ENCODE measurements around the gene SPTB. TPM values are rescaled to one million over a fixed set of nuclear protein-coding genes. Genes with fewer than 3 reads are reported as not detected.
A peak's percentile ranks its signal among the peaks of the same experiment; 100 is the strongest.

The SPTB gene
- total and polyA plus RNA-seq, 8 donors: 2.2 to 4.7 (median 3.3) TPM

- TF ChIP-seq, protein P1, sequence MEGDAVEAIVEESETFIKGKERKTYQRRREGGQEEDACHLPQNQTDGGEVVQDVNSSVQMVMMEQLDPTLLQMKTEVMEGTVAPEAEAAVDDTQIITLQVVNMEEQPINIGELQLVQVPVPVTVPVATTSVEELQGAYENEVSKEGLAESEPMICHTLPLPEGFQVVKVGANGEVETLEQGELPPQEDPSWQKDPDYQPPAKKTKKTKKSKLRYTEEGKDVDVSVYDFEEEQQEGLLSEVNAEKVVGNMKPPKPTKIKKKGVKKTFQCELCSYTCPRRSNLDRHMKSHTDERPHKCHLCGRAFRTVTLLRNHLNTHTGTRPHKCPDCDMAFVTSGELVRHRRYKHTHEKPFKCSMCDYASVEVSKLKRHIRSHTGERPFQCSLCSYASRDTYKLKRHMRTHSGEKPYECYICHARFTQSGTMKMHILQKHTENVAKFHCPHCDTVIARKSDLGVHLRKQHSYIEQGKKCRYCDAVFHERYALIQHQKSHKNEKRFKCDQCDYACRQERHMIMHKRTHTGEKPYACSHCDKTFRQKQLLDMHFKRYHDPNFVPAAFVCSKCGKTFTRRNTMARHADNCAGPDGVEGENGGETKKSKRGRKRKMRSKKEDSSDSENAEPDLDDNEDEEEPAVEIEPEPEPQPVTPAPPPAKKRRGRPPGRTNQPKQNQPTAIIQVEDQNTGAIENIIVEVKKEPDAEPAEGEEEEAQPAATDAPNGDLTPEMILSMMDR (IDR thresholded peaks at IDR 0.05): no peak
- H3K4me3 ChIP-seq: no peak overlapping the region
- ATAC-seq (peak; percentile 95), DNase-seq (peak in 2 of 4 donors; percentile 46 to 78)
- no peak overlapping the region for H3K27ac ChIP-seq
- H3K9me3 ChIP-seq: no peaks in the 10 kb centered on the region
- H3K27me3 ChIP-seq: peaks cover 0 to 6% of the 10 kb centered on the region in 2 donors
- peaks cover 0 to 2% of the 10 kb centered on the region in 2 donors for H3K4me1 ChIP-seq
- intact Hi-C loops (cut with DNase I): no loop called here
- no peaks in the 10 kb centered on the region for H3K36me3 ChIP-seq
Measured at GRCh38 chr14:64812412-64812811, 67.3 kb downstream of the SPTB start.

GRCh38 chr14:64811676-64812075 is 68.0 kb downstream of the SPTB start:
- Histone ChIP-seq H3K27ac (no peak overlapping the region), H3K27me3 (peaks cover 0 to 6% of the 10 kb centered on the region in 2 donors), H3K36me3 (no peaks in the 10 kb centered on the region), H3K9me3 (no peaks in the 10 kb centered on the region), H3K4me3 (no peak overlapping the region), H3K4me1 (peaks cover 0 to 9% of the 10 kb centered on the region in 2 donors)
- TF ChIP-seq, protein P1 (IDR thresholded peaks at IDR 0.05): no peak
- intact Hi-C loops (cut with DNase I): no loop called here
- peak in 1 of 4 donors; percentile 19 for DNase-seq
- ATAC-seq: peak; percentile 33

- TF ChIP-seq, protein P1 (IDR thresholded peaks at IDR 0.05): no peak
- intact Hi-C loops (cut with DNase I): no loop called here
- Histone ChIP-seq H3K4me3 (no peak overlapping the region), H3K27ac (no peak overlapping the region), H3K36me3 (no peaks in the 10 kb centered on the region), H3K4me1 (peaks cover 0 to 9% of the 10 kb centered on the region in 2 donors), H3K27me3 (peaks cover 0 to 6% of the 10 kb centered on the region in 2 donors), H3K9me3 (no peaks in the 10 kb centered on the region)
- no peak for DNase-seq
- ATAC-seq: no peak
Measured at GRCh38 chr14:64808449-64808848, 71.3 kb downstream of the SPTB start.

DNA sequence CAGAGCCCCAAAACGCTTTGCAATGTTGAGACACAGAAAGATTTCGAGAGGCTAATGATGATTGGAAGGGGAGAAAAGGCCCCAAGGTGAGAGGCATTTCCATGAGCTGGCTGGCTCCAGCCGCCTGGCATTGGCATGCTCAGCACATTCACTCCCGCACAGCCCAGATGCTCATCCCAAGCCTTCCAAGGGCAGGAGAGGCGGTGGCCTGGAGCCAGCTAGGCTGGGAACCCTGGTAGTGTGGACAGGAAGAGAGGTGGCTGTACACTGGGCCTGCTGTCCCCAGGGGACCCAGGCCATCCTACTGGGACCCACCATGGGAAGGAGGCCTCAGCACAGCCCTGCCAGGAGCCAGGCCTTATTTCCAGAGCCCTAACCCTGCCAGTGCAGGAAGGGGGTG is 72.2 kb downstream of the SPTB start:
- no peak overlapping the region for H3K27ac ChIP-seq
- no peaks in the 10 kb centered on the region for H3K9me3 ChIP-seq
- peaks cover 0 to 9% of the 10 kb centered on the region in 2 donors for H3K4me1 ChIP-seq
- TF ChIP-seq, protein P1 (IDR thresholded peaks at IDR 0.05): no peak
- H3K36me3 ChIP-seq: no peaks in the 10 kb centered on the region
- no peak for DNase-seq
- no peak overlapping the region for H3K4me3 ChIP-seq
- intact Hi-C loops (cut with DNase I): no loop called here
- H3K27me3 ChIP-seq: peaks cover 0 to 6% of the 10 kb centered on the region in 2 donors
- ATAC-seq: no peak

DNA sequence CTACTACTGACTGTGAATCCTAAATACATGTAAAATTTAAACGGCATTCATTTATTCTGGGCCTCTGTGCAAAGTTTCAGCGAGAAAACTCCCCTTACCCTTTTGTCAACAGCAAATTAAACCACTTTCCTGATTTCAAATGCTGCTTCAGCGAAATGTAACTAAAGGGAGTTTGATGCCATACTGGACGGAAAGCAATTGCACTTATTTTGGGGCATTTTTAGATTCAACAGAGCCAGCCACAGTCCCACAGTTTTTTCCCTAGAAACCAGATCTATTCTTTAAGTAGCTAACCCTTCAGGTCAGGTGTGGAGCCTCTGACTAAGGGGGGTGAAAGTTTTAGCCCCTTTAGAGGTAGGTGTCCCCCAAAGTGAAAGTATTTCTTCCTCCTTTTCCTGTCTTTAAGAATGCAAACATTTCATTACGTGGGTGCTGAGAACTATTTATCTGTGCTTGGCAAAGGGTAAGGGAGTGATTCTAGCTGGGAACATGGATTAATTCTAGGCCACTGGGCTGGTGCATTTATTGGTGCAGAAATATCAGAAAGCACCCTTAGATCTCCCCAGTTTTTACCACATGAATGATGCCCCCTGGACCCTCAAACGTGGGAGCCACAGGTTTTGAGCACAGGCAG is 72.7 kb downstream of the SPTB start:
- DNase-seq (no peak), ATAC-seq (peak; percentile 9)
- TF ChIP-seq, protein P1 (IDR thresholded peaks at IDR 0.05): no peak
- no peaks in the 10 kb centered on the region for H3K36me3 ChIP-seq
- intact Hi-C loops (cut with DNase I): no loop called here
- H3K27ac ChIP-seq: peak overlapping the region in 1 of 2 donors; percentile 53
- H3K4me3 ChIP-seq: no peak overlapping the region
- H3K4me1 ChIP-seq: peaks cover 0 to 9% of the 10 kb centered on the region in 2 donors
- H3K9me3 ChIP-seq: no peaks in the 10 kb centered on the region
- H3K27me3 ChIP-seq: peaks cover 0 to 1% of the 10 kb centered on the region in 2 donors
